Spleen (tissue), 7 donors: Measurements from ENCODE around the gene PPT2.

ENCODE experiments used
- POLR2A ChIP-seq, 3 donors: fragments of 450-650 bp; IDR thresholded peaks; one replicate each; pipeline ENCODE4 v1.5.1; 2017; ENCODE audit warnings: antibody characterized with exemption in 3 of 3, mild to moderate bottlenecking in 1 of 3
- TF ChIP-seq, protein P1 (sequence below), 11 experiments: fragments of 200-600 bp in 7 of 11; fragments of 450-650 bp in 4 of 11; sonication (generic) in 4 of 11; IDR thresholded peaks in 8 of 11; conservative IDR thresholded peaks in 3 of 11; 1 replicate in 7 of 11; 2 replicates in 4 of 11; pipeline versions ENCODE4 v1.4.0 to v1.8.0; 2016 to 2021; ENCODE audit warnings: antibody characterized with exemption in 11 of 11, inconsistent platforms in 4 of 11, mild to moderate bottlenecking in 1 of 11
- donor health status: DM: no; HTN: no; CAD: no; lungs with moderate emphysema.
- donor health status: DM: no; HTN: no; CAD: no.
- donor health status: DM: no; HTN: no; CAD: no.

DNA sequence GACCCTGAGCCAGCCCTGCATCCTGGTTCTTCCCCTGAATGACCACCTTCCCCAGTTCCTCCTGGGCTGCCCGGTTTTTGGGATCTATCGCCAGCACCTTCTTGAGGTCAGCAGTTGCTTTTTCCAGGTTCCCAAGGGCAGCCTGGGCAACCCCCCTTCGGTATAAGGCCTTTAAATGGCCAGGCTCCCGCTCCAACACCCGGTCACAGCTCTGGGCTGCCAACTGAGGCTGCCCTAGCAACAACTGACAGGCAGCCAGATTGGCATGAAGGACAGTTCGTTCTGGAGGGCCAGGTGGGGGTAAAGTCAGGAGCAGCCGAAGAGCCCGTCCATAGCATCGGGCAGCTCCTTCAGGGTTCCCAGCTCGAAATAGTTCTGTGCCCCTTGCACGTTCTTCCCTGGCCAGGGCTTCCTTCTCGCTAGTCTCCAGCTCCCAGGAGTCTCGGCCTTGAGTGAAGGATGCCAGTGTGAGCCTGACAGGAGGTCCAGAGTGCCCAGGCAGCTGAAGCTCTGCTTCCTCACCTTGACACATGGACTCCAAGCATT, 25.1 kb upstream of the PPT2 start:
- TF ChIP-seq, protein P1, sequence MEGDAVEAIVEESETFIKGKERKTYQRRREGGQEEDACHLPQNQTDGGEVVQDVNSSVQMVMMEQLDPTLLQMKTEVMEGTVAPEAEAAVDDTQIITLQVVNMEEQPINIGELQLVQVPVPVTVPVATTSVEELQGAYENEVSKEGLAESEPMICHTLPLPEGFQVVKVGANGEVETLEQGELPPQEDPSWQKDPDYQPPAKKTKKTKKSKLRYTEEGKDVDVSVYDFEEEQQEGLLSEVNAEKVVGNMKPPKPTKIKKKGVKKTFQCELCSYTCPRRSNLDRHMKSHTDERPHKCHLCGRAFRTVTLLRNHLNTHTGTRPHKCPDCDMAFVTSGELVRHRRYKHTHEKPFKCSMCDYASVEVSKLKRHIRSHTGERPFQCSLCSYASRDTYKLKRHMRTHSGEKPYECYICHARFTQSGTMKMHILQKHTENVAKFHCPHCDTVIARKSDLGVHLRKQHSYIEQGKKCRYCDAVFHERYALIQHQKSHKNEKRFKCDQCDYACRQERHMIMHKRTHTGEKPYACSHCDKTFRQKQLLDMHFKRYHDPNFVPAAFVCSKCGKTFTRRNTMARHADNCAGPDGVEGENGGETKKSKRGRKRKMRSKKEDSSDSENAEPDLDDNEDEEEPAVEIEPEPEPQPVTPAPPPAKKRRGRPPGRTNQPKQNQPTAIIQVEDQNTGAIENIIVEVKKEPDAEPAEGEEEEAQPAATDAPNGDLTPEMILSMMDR (IDR thresholded peaks at IDR 0.05 in 8 of 11, conservative IDR thresholded peaks at IDR 0.05 in 3 of 11), result no peak
- no peak for TF ChIP-seq POLR2A (IDR thresholded peaks at IDR 0.05)
